Measurements from ENCODE around the gene COQ3. TPM values are rescaled to one million over a fixed set of nuclear protein-coding genes. Genes with fewer than 3 reads are reported as not detected.
"Not testable (repeated sequence)": the region's sequence is repeated elsewhere in the genome, so short reads cannot be mapped to it uniquely, and the experiment has no call there.

COQ3 gene
- polyA plus RNA-seq, 1 donor = 7.2 TPM

GRCh38 chr6:99378636-99379035 is 15.4 kb downstream of the COQ3 start:
- no peak for DNase-seq

- no peak for DNase-seq
Measured at GRCh38 chr6:99369533-99369932, 24.5 kb downstream of the COQ3 start.

GRCh38 chr6:99366852-99367251 is 27.1 kb downstream of the COQ3 start:
- DNase-seq = no peak

GRCh38 chr6:99364026-99364425 is 30.0 kb downstream of the COQ3 start:
- no peak for DNase-seq

GRCh38 chr6:99362678-99363268 is 31.2 kb downstream of the COQ3 start:
- no peak for DNase-seq

DNA sequence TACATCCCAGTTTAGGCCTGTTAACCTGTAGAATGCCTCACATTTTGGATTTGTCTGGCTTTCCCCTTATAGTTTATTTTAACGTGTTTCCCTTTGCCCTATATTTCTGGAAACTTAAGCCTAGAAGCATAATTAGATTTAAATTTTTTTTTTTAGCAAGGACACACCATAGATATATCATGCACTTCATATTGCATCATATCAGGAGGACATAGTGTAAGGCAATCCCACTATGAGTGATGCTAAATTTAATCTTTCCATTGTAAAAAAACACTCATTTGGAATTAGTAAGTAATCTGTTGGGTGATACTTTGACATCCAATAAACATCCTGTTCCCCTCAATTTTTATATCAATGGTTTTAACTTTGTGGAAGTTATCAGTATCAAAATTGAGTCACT is 34.2 kb downstream of the COQ3 start:
- DNase-seq = no peak

DNA sequence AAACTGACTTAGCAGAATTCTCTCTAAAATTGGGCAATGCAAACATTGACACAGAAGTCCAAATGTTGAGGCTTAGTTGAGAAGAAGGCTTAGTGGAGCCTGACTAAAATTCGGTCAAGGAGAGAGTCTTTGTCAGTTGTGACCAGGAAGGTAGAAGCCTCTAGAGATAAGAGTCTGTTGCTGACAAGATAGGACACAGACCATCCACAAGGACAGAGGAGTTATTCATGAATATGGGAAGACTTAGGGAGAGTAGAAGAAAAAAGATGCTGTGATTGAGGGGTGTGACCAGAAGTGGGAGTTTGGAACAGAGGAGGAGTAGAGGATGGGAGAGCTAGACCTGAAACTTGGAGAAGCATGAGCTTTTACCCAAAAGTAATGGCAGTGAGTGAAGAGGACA is 37.4 kb downstream of the COQ3 start:
- no peak for DNase-seq

DNA sequence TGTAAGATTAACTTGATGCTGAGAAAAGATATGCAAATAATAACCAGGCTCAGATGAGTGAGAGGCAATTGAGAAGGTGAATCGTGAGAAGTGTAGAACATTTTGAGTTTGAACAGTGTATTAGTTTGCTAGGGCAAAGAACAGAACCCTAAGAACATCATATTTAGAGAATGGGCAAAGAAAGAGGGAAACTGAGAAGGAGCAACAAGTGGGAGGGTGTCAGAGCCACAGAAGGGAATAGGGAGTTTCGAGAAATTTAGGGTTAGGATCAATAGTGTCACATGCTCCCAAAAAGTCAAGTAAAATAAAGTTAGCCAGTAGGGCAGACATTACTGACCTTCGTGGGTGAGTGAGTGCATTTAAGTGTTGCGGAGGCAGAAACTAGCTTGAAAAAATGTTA is 39.0 kb downstream of the COQ3 start:
- no peak for DNase-seq

DNA sequence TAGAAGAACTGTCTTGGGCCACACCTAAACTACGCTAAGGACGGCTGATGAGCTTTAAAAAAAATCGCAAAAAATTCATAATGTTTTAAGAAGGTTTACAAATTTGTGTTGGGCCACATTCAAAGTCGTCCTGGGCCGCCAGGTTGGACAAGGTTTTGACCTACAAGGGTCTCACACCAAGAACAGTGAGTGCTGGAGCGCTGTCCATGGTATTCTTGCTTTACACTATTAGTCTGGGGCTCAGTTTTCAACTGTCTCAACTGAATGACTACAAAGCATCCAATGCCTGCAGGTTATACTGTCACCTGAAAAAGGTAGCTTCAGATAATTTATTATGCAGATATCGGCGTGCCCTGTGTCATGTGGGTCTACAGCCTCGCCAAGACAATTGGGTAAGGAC is 40.9 kb downstream of the COQ3 start:
- DNase-seq = no peak

- no peak for DNase-seq
Measured at GRCh38 chr6:99350573-99350972, 43.4 kb downstream of the COQ3 start.

- peak; percentile 21 for DNase-seq
Measured at GRCh38 chr6:99349171-99350141, 44.5 kb downstream of the COQ3 start, which contains the start of gene FAXC. Gene FAXC, minus strand, starts transcription at chr6:99349674. Its CDS starts 302 bp downstream, at chr6:99349372.

DNA sequence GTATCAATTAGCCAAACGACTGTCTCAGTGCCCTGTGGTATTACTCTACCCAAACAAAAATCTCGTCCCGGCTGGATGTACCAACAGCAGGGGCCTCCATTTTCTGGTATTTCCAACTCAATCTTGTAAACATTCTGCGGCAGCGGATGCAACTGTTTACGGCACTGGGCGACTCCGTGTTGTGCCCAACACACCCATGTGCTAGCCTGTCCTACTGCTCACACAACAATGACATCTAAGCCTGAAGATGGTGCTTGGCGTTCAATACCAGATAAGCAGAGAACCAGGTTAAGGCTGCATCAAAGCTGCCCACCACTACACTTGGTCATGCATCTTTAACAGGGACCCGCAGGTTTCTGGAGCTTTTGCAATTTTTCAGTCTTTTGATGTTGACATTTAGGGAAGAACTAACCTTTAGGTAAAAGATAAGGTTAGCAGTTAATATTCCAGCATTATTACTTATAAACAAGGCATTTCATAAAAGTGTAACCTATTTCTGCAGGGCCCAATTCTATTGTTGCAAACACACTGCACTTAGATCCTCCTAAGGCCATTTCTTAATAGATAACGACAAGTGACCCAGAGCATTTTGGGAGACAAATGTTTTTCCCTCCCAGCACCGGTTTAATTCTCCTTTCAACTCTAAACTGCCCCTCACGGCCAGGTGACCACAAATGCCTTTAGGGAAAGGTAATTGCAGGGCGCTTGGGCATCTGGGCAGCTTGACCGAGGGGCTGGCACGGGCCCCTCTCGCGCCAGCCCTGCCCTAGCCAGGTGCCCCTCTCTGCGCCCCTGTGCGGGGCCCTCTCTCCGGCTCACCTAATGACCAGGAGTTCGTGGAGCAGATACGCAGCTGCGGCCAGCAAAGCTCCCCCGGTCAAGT is 45.5 kb downstream of the COQ3 start:
- DNase-seq = no peak

GRCh38 chr6:99347804-99348203 is 46.2 kb downstream of the COQ3 start:
- no peak for DNase-seq

GRCh38 chr6:99346595-99346994 is 47.4 kb downstream of the COQ3 start:
- no peak for DNase-seq

DNA sequence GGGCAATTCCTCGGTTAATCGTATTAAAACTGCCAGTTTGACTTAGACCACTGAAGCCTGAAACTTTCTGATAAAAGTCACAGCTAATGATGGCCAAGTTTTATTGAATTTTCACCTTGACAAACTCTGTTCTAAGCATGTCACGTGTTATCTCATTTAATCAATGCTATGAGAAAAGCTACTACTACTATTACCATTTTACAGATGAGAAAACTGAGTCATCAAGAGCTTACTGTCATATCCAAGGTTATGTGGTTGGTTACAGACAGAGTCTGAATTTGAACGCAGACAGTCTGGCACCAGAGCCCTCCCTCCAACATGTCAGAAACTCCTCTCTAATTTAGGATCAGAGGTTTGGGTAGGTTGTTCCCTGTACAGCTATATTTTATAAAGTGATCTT is 48.8 kb downstream of the COQ3 start:
- no peak for DNase-seq

- DNase-seq = no peak
Measured at GRCh38 chr6:99344289-99344688, 49.7 kb downstream of the COQ3 start.

DNA sequence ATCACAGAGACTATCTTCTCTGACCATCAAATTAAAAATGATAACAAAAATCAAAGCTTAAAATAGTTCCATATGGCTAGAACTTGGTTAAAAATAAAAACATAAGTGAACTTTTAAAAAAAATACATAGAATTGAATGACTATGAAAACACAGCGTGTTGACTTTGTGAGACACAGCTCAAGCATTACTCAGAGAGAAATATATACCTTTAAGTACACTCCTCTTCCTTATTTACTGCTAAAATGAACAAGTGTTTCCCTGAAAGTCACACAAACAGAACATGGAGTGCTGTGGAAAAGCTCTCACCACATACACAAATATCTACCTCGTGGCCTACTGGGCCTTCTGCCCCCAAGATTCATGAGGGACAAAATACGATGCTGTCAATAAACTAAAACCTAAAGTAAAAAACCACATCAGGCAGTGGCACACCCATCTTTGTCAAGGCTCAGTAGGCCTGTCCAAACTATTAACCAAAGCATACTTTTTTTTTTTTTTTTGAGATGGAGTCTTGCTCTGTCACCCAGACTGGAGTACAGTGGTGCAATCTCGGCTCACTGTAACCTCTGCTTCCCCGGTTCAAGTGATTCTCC is 52.0 kb downstream of the COQ3 start:
- no peak for DNase-seq

DNA sequence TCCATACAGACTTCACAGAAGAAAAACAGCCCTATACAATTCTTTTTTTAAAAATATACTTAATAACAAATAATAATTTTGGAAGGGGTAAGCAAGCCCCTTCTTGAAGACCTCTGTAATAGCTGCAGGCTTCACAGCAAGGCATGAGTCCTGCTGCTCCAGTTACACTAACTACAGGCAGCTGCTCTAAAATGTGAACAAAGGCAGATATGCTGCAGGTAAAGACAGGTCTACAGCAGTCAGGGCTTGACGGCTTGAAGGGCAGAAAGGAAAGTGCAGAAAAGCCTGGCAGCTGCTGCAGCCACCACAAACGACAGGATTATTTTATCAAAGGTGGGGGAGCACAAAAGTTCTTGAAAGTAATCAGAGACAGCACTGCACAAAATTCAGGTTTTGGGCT is 55.8 kb downstream of the COQ3 start:
- DNase-seq = no peak

DNA sequence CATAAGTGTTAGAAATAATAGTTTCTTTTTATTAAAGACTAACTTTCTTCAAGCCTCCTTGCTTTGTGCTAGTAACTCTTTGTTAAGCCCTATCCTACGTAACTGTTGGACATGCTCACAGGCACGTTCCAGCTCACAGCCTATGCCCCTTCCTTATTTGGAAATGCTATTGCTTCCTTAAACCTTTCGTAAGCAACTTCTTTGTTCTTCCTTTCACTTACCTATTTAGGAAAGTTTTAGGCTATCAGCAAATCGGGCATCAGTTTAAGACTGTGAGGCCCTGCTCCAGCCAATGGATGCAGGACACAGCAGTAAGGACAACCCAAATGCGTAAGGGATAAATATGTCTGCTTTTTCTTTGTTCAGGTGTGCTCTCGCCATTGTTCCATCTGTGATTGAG is 58.7 kb downstream of the COQ3 start:
- DNase-seq = not testable (repeated sequence)

DNA sequence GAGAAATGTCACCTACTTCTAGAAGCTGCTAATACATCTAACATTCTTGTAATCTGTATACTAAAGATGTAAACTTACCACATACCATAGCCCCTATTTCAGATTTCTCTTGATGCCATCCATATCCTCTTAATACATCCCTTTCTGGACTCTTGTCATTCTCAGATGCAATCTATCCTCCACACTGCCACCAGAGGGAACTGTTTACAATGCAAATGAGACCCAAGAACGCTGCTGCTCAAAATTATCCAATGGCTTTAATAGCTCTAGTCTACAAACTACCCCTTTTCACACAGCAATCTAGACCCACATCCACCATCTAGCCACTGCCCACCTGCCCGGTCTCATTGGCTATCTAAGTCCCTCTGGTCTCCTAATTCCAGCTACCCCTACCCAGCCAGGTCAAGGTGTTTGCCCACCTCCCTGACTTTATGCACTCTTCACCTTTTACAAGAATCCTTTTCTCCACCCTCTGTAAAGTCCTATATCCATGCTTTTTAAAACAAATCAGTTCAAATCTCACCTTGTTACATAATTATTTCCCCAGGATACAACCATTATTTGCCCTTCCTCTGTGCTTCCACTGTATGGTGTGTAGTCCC is 59.4 kb downstream of the COQ3 start:
- DNase-seq = no peak

DNA sequence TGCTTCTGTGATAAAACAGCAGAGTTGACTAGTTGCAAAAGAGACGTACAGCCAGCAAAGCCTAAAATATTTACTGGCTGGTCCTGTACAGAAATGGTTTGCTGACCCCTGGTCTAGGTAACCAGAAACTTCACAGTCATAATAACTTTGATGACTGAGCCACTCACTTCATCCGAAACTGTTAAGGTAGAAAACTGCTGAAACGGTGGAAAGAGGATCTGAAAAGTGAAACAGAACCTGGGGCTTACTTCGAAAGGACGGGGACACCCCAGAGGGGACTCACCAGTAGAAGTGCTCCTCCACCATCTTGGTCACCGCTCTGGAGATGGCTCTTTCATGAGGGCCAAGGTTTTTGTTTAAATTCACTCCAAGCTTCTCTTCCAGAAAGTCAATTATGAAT is 60.9 kb downstream of the COQ3 start:
- DNase-seq = no peak

DNA sequence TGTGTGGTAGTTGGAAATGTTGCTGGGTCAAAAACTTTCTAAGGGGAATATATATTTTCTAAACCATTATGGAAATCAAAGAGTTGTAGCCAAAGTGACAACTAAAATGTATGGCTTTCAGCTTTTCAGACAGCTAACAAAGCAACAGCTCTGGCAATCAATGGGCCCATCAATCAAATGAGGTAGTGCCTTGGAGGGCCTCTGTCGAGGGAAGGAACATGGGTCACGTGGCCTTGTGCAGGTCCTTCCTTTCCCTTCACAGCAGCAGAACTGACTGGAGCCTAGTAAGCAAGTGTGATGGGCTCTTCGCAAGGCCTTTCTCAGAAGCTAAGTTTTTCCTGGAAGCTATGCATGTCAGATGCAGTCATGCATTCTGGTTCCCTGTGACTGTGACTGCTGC is 62.5 kb downstream of the COQ3 start:
- no peak for DNase-seq
